ENCODE data around the gene PRKD1.
A peak's percentile ranks its signal among the peaks of the same experiment; 100 is the strongest.

PRKD1 gene

DNA sequence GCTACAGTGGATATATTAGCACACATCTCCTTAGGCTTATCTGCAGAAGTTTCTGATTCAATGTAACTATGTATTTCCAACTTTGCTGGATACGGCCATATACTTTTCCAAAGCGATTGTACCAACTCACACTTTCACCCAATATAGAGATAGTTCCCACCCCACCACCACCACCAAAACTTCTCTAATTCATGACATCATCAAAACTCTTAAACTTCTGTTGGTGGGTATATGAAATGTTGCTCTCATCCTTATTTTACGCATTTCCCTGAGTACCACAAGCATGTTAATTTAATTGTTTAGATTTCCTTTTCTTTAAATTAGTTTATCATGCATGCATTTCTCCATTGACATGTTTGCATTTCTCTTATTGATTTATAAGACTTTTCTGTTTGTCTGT lies 95.6 kb downstream of the PRKD1 start:
- TF ChIP-seq, protein P1, sequence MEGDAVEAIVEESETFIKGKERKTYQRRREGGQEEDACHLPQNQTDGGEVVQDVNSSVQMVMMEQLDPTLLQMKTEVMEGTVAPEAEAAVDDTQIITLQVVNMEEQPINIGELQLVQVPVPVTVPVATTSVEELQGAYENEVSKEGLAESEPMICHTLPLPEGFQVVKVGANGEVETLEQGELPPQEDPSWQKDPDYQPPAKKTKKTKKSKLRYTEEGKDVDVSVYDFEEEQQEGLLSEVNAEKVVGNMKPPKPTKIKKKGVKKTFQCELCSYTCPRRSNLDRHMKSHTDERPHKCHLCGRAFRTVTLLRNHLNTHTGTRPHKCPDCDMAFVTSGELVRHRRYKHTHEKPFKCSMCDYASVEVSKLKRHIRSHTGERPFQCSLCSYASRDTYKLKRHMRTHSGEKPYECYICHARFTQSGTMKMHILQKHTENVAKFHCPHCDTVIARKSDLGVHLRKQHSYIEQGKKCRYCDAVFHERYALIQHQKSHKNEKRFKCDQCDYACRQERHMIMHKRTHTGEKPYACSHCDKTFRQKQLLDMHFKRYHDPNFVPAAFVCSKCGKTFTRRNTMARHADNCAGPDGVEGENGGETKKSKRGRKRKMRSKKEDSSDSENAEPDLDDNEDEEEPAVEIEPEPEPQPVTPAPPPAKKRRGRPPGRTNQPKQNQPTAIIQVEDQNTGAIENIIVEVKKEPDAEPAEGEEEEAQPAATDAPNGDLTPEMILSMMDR (conservative IDR thresholded peaks at IDR 0.05; ENCODE audit: control insufficient read depth, insufficient read depth, low read depth, low read length), result no peak
- no peak overlapping the region for H3K4me3 ChIP-seq (ENCODE audit: control insufficient read depth, low read depth, low read length)
- no peak for DNase-seq (ENCODE audit: low read depth)

DNA sequence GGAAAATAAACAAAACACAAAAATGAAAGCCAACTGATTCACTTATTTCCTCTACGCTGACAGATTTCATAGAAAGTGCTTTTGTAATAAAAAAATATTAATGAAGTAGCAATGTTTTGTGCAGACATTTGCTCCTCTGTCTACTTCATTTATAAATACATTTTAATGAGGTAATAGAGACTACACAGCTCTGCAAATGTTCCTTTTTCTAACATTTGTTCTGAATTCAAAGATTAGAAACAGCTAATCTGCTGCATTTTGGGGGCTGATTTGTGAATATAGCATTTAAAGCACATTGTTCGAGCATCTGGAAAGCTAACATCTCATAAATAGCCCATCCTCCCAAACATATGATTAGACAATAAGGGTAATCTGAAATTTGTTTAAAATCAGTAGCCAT lies 97.8 kb downstream of the PRKD1 start:
- TF ChIP-seq, protein P1 (conservative IDR thresholded peaks at IDR 0.05; ENCODE audit: control insufficient read depth, insufficient read depth, low read depth, low read length), result no peak
- no peak overlapping the region for H3K4me3 ChIP-seq (ENCODE audit: control insufficient read depth, low read depth, low read length)
- no peak for DNase-seq (ENCODE audit: low read depth)

DNA sequence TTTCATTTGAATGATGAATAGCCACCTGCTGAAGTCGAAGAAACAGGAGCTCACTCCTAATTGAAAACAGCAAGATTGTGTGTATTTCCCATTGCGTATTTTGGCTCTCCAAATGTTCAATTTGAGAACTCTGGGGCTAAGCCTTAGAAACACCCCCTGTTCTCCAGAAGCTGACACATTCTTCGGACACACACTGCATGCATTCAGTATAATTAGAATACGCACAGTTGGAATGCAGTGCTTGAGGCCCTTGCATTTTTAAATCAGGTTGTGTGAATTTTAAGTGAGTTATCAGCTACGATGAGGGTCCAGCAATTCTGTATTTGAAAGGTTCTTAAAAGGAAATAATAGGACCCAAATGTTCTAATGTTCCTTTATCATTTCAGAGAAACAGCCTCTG lies 103.8 kb downstream of the PRKD1 start:
- H3K4me3 ChIP-seq (ENCODE audit: control insufficient read depth, low read depth, low read length), result no peak overlapping the region
- no peak for DNase-seq (ENCODE audit: low read depth)
- TF ChIP-seq, protein P1 (conservative IDR thresholded peaks at IDR 0.05; ENCODE audit: control insufficient read depth, insufficient read depth, low read depth, low read length), result no peak

DNA sequence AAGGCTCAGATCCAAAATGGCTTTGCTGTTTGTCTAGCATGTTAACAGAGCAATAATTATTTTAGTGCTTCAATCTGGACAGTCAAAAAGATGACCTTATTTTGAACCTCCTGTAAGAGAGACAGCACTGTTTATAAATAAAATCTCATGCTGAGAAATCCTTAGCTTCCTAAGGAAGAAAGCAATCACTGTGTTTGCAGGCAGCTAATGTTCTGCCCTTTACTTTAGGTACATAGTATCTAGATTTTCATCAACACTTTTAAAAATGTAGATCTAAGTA lies 105.3 kb downstream of the PRKD1 start:
- no peak for DNase-seq (ENCODE audit: low read depth)
- no peak overlapping the region for H3K4me3 ChIP-seq (ENCODE audit: control insufficient read depth, low read depth, low read length)
- TF ChIP-seq, protein P1 (conservative IDR thresholded peaks at IDR 0.05; ENCODE audit: control insufficient read depth, insufficient read depth, low read depth, low read length), result no peak

DNA sequence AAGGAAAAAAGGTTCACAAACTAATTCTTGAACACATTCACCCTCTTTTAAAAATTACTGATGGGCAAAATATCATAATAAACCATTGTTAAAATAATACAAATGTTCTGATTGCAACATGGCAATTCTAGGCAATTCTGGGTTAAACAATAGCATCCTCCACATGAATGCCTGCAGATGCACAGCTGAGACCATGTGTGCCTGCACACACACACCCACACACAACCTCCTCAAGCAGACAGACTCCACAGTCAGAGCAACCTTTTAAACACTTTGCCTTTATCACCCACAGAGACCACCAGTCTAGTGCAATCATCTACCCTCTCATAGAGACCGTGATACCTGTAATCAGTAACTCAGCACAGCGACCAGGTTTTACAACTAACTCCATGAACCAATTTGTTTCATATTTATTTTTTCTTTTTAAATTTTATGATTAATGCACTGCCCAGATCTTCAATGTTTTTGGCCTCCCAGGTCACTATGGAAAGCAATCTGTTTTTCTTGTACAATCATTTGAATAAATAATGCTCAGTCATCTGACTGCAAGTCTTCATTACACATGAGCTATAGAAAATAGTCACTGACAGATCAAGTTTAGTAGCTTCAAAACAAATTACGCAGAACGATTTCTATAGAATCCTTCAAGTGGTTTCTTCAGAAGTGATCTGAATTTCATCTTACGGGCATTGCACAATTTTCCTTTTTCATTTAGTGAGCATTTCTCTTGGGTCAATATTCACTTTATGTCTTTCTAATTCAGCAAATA lies 105.8 kb downstream of the PRKD1 start:
- TF ChIP-seq, protein P1 (conservative IDR thresholded peaks at IDR 0.05; ENCODE audit: control insufficient read depth, insufficient read depth, low read depth, low read length), result no peak
- peak; percentile 28 for DNase-seq (ENCODE audit: low read depth)
- H3K4me3 ChIP-seq (ENCODE audit: control insufficient read depth, low read depth, low read length), result no peak overlapping the region

DNA sequence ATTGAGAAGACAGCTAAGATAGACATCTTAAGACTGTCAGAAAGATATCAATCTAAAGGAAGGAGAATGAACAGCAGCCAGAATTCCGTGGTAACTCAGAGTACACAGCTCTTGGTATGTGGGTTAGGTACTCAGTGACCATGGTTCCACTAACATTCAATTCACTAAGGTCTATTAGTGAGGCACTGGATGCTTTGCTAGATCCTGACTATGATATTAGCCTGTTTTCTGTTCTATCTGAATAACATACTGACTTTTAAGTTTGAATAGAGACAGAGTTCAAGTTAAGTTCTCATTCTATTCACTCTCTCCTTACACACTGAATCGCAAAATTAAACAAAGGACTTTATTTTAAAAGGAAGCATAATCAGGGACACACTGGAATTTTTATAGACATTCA lies 106.4 kb downstream of the PRKD1 start:
- no peak for DNase-seq (ENCODE audit: low read depth)
- TF ChIP-seq, protein P1 (conservative IDR thresholded peaks at IDR 0.05; ENCODE audit: control insufficient read depth, insufficient read depth, low read depth, low read length), result no peak
- H3K4me3 ChIP-seq (ENCODE audit: control insufficient read depth, low read depth, low read length), result no peak overlapping the region

DNA sequence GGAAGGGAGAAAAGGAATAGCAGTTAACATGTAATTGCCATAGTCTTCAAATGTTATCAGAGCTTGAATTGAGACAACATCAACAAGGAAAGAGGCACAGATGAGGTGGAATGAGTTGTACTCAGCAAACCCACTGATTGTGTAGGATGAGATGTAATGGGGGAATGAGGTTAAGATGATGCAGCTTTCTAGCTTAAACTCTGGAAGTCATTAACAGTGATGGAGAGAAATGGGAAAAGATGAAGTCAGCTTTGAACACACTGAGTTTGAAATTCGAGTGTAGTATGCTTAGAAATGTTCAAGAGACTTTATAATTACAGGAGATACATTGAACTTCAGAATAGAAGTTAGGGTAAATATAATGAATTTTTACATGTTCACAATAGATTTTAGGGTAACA lies 106.9 kb downstream of the PRKD1 start:
- TF ChIP-seq, protein P1 (conservative IDR thresholded peaks at IDR 0.05; ENCODE audit: control insufficient read depth, insufficient read depth, low read depth, low read length), result no peak
- peak; percentile 23 for DNase-seq (ENCODE audit: low read depth)
- H3K4me3 ChIP-seq (ENCODE audit: control insufficient read depth, low read depth, low read length), result no peak overlapping the region

Measured in fibroblast of mammary gland (primary cell).